GM19455 (cell line): ENCODE results near the gene PHC1.

Experiments used
- ATAC-seq: cut with Tn5 transposase; IDR thresholded peaks from one replicate; pipeline ENCODE4 v1.9.1; 2021; ENCODE audit not compliant: unreplicated experiment

The PHC1 gene

DNA sequence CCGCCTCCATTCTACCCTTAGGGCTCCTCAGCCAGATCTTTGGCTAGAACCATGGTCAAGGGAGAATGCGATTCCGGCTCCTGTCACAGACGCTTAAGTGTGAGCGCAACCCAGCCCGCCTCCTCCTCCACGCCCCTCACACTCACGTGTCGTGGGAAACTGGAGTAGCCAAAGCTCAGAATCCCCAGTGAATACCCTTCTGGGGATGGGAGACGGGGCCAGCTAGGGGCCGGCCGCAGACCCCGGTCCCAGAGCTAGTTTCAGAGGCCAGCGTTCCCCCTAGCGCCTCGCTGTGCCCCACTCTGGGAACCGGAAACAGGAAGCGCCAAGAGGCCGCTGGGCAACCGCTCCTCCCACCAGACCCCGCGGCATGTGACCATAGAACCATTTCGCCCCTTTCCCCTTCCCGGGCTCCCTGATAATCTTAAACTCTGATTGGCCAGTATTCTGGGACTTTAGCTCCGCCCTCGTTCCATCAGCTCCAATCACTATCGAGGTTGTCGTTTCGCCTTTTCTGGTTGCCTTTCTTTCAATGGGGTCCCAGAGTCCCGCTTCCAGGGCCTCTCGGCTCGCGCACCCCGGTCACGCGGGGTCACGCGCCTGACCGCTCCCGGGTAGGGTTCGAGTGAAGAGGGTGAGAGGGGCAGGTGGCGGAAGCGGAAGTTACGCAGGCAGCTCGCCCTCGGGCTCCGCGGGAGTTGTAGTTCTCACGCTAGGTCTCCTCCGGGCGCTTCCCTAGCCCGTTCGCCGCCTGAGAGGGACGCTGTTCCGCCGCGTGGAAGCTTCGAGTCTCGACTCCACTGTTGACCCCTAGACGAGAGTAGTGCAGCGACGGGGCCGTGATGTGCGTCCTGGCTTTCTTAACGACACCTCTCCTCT, 35.3 kb downstream of the PHC1 start, which contains the start of gene M6PR:
TSS of gene M6PR (minus strand) at position 304 of the 879 bp plus-strand sequence. CDS start 3,241 bp downstream, outside the sequence.
- peak; percentile 86 for ATAC-seq

DNA sequence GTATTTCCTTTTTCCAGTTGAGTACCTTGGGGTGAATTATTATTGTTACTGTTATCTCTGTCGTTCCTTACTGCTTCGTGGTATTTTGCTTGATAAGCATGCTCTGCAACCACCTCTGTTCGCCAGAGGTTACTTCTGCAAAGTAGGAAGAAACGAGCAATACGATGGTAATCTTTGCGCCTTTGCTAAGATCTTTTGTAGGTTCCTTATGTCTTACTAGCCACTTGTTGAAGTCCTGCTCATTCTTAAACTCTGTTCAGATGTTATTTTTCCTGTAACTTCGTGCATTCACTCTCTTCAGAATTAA, 35.9 kb downstream of the PHC1 start:
- ATAC-seq = peak; percentile 17

GRCh38 chr12:8950702-8951478, 36.6 kb downstream of the PHC1 start:
- no peak for ATAC-seq

DNA sequence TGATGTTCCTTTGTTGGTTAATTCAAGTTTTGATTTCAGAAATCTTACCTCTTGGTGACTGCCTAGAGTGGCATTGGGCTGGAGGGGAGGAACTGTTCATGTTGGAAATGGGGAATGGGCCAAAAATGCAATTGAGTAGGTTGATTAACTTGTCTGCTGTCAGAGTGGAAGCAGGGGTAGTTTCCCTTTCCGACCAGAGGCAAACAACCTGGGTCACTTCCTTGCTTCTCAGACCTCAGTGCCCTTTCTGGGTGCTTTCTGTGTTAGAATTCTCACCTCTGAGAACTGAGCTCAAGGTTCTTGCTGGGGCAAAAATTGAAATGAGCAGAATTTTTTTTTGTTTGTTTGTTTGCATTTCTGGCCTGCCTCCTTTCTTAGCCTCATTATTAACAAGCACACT, 37.4 kb downstream of the PHC1 start:
- no peak for ATAC-seq

- ATAC-seq = no peak
These were observed 39.6 kb downstream of the PHC1 start for GRCh38 chr12:8953773-8954402.

GRCh38 chr12:8956073-8956472, 41.8 kb downstream of the PHC1 start:
- no peak for ATAC-seq

GRCh38 chr12:8956772-8957171, 42.5 kb downstream of the PHC1 start:
- no peak for ATAC-seq

DNA sequence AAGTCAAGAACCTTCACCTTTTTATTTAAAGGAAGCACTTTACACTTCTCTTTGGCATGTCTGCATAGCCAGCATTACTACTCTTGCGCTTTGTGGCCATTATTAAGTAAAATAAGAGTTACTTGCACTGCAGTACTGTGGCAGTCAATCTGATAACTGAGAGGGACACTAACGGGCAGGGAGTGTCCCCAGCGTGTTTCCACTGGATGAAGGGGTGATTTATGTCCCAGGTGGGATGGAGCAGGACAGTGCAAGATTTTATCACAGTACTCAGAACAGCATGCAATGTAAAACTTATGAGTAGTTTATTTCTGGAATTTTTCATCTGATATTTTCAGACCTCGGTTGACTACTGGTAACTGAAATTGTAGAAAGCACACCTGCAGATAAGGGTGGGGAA, 43.3 kb downstream of the PHC1 start:
- no peak for ATAC-seq

DNA sequence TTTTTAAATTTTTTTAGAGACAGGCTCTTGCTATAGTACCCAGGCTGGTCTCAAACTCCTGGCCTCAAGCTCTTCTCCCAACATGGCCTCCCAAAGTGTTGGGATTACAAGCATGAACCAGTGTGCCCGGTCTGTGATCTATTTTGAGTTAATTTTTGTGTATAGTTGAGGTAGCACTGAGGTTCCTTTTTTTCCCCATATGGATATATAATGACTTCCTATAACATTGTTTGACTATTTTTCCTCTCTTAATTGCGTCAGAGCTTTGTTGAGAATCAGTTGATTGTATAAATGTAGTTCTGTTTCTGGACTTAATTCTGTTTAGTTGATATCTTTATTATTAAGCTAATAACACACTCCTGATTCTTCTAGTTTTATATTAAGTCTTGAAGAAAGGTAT, 43.8 kb downstream of the PHC1 start:
- ATAC-seq = no peak

DNA sequence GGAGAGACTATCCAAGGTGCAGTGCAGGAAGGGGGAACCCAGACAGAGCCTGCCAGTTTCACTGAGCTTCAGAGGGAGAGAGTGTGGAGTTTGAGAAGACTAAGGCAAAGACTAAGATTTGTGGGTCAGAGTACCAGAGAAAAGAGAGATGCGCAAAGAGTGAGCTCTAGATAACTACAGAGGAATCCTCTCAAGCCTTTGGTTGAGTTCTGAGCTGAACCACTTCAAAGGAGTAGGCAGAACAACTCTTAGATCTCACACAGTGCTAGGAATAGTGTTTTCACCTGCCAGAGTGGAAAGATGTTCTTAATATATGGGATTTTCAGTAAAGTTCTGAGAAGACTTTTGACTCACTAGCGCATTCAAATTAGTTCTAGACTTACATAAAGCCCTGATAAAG, 45.9 kb downstream of the PHC1 start:
- ATAC-seq = no peak

DNA sequence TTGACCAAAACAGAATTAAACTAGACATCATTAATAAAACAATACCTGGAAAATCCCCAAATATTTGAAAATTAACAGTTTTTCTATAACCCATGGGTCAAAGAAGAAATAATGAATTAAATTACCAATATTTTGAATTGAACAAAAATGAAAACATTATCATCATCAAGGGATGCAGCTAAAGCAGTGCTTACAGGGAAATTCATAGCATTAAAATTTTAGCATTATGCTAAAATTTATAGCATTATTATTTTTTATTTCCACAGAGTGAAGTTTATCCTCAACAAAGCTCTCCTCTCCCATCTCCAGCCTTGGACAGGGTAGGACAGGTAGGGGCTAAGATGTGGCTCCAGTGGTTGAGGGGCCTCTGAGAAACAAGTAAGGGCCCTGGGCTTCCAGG, 54.5 kb downstream of the PHC1 start:
- ATAC-seq = no peak

GRCh38 chr12:8969861-8970411, 55.6 kb downstream of the PHC1 start:
- ATAC-seq = no peak

GRCh38 chr12:8970432-8970831, 56.1 kb downstream of the PHC1 start:
- ATAC-seq = no peak

DNA sequence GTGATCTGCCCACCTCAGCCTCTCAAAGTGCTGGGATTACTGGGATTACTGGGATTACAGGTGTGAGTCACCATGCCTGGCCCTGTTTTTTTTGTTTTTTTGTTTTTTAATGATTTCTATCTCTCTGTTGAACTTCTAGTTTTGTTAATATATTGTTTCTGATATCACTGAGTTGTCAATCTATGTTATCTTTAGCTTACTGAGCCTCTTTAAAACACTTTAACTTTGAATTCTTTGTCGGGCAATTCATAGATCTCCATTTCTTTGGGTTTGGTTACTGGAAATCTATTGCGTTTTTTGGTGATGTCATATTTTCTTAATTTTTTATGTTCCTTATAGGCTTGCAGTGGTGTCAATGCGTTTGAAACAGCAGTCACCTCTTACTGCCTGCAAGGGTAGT, 65.8 kb downstream of the PHC1 start:
- ATAC-seq = no peak

DNA sequence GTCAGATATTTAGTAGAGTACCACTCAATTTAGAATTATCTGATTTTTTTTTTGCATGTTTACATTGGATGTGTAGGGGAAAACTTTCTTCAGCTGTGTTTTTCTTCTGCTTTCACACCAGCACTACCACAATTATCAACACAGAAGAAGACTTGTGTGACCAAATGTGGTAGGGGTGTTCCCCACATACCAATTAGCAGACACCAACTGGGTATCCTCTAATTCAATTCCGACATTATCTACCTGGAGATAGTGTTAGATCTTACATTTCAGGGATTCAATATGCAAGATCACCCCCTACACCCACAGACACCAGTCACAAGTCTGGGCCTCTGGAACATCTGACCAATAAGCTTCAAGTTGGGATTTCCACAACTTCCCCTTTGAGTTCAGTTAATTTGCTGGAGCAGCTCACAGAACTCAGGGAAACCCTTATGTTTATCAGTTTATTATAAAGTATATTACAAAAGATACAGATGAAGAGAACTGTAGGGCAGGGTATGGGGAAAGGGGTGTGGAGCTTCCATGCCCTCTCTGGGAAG, 71.0 kb downstream of the PHC1 start:
- ATAC-seq = no peak

GRCh38 chr12:8987163-8987562, 72.9 kb downstream of the PHC1 start:
- no peak for ATAC-seq

GRCh38 chr12:8987685-8988084, 73.4 kb downstream of the PHC1 start:
- no peak for ATAC-seq

DNA sequence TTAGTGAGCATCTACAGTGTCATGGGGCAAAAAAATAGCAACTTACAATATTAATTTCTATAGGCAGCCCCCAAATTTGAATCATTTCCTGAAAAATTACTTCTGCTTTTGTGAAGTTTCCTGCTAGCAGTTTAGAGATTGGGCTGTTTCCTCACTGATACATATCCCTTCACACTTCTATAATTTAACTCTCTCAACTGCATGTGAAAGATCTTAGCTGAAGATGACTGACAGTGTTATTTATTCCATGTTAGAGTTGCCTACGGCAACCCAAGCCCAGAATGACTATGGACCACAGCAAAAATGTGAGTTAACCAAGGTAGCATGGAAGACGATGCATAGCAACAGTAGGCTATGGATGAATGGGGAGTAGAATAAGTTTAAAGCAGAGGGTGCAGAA, 75.1 kb downstream of the PHC1 start, which contains the start of gene KLRG1:
TSS of gene KLRG1 (plus strand) at position 134 of the 400 bp plus-strand sequence. CDS start at position 224, 90 bp downstream.
- ATAC-seq = no peak
